Testis (tissue), 3 donors: ENCODE results near the gene CCNG2. TPM values are rescaled to one million over a fixed set of nuclear protein-coding genes. Genes with fewer than 3 reads are reported as not detected.

Experiments
- DNase-seq: peaks from one replicate; pipeline ENCODE4 v3.0.0-alpha.2; 2019
- H3K27ac ChIP-seq, 2 donors: fragments of 200-600 bp; sonication (generic); one replicate each; pipeline ENCODE4 v1.5.1; 2019
- H3K27me3 ChIP-seq: fragments of 200-600 bp; sonication (generic); one replicate; pipeline ENCODE4 v1.5.1; 2019
- H3K36me3 ChIP-seq: fragments of 200-600 bp; sonication (generic); one replicate; pipeline ENCODE4 v1.5.1; 2017; ENCODE audit warnings: low read depth; ENCODE audit errors: missing control alignments
- H3K4me1 ChIP-seq: fragments of 200-600 bp; sonication (generic); one replicate; pipeline ENCODE4 v1.5.1; 2019
- H3K4me3 ChIP-seq, 2 donors: fragments of 200-600 bp; sonication (generic); one replicate each; pipeline ENCODE4 v1.5.1; 2017 to 2019
- H3K9me3 ChIP-seq: fragments of 200-600 bp; sonication (generic); one replicate; pipeline ENCODE4 v1.5.1; 2017
- POLR2A ChIP-seq: fragments of 450-650 bp; IDR thresholded peaks from one replicate; pipeline ENCODE4 v1.6.1; 2017; ENCODE audit warnings: antibody characterized with exemption, mild to moderate bottlenecking, moderate library complexity
- WGBS, 2 donors: methylation state at CpG; one replicate each; pipeline ENCODE4 v1.1.5; 2018; 5-methylcytosine and 5-hydroxymethylcytosine counted together
- intact Hi-C: fragments of 100-400 bp; cut with DNase I; formaldehyde crosslinking; loops from one replicate; pipeline ENCODE4 v1.15.1; 2023; ENCODE audit warnings: low total_unique reads
- polyA plus RNA-seq: library from polyadenylated mRNA; stranded (reverse); fragments of 350-450 nt; fragmentation: Illumina TruSeq; extraction: RNeasy Lipid Tissue Mini Kit (QIAGEN cat#74804); gene quantifications from one replicate; pipeline ENCODE4 v1.2.3, GENCODE V29; 2014; ENCODE audit warnings: low read depth, low replicate concordance; ENCODE audit not compliant: insufficient read depth
- total RNA-seq, 2 donors: library from RNA; depleted of rRNA; stranded (reverse); fragments of >200 nt; gene quantifications; one replicate each; pipeline ENCODE4 v1.2.3, GENCODE V29; 2016
- TF ChIP-seq, protein P1 (sequence below), 3 experiments: fragments of 450-650 bp in 2 of 3; fragments of 200-600 bp in 1 of 3; sonication (generic) in 1 of 3; IDR thresholded peaks; one replicate each; pipeline ENCODE4 v1.5.1; 2016 to 2019; ENCODE audit warnings: antibody characterized with exemption in 3 of 3, mild to moderate bottlenecking in 2 of 3, moderate library complexity in 1 of 3

Gene CCNG2
- total and polyA plus RNA-seq, 3 donors from 2014 or later = 14.4 to 20.8 (median 19.5) TPM

DNA sequence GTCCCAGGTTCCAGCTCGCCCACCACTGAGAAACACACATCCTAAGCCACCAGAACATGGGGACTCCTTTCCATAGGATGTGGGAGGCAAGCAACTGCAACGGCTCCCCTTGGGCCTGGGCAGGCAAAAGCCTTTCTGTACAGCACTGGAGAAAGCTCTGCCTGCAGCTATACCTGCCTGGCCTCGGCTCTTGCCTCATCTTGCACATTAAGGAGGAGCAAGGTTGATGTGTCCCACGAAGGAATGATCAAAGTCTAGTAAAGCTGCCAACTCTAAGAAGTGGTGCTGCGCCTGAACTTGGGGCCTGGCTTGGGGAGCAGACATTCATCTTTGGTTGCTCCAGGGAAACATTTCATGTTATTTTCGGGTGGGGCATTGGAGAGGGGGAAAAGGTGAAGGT lies 19.6 kb downstream of the CCNG2 start:
- H3K9me3 ChIP-seq = no peaks in the 10 kb centered on the region
- H3K27ac ChIP-seq = no peak overlapping the region
- H3K36me3 ChIP-seq = no peaks in the 10 kb centered on the region
- WGBS, 2 donors = 65 to 85% methylated on average over 6 of the region's 6 CpGs
- no peak for DNase-seq
- intact Hi-C loops = no loop called here
- no peaks in the 10 kb centered on the region for H3K4me1 ChIP-seq
- no peak overlapping the region for H3K4me3 ChIP-seq
- no peaks in the 10 kb centered on the region for H3K27me3 ChIP-seq
- TF ChIP-seq, protein P1, sequence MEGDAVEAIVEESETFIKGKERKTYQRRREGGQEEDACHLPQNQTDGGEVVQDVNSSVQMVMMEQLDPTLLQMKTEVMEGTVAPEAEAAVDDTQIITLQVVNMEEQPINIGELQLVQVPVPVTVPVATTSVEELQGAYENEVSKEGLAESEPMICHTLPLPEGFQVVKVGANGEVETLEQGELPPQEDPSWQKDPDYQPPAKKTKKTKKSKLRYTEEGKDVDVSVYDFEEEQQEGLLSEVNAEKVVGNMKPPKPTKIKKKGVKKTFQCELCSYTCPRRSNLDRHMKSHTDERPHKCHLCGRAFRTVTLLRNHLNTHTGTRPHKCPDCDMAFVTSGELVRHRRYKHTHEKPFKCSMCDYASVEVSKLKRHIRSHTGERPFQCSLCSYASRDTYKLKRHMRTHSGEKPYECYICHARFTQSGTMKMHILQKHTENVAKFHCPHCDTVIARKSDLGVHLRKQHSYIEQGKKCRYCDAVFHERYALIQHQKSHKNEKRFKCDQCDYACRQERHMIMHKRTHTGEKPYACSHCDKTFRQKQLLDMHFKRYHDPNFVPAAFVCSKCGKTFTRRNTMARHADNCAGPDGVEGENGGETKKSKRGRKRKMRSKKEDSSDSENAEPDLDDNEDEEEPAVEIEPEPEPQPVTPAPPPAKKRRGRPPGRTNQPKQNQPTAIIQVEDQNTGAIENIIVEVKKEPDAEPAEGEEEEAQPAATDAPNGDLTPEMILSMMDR (IDR thresholded peaks at IDR 0.05) = no peak
- TF ChIP-seq POLR2A = no peak

DNA sequence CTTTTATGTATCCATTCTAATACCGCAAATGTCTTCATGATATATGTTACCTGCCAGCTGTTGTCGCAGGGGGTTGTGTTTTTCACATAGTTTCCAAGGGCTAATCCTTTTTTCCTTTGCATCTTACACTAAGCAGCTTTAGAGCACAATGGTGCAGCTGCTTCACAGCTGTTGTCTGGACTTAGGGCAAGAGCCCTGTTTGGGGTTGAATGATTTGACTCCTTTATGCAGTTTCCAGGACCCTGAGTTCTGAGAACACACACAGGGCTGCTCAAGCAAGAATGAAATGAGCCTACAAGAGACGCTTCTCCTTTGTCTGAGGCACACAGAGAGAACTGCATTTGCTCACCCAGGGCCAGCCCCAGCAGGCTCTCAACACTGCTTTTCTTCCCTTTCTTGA lies 20.2 kb downstream of the CCNG2 start:
- H3K9me3 ChIP-seq = no peaks in the 10 kb centered on the region
- DNase-seq = no peak
- no peaks in the 10 kb centered on the region for H3K4me1 ChIP-seq
- WGBS, 2 donors = 50 to 65% methylated on average over 3 of the region's 3 CpGs
- intact Hi-C loops = no loop called here
- H3K27ac ChIP-seq = no peak overlapping the region
- TF ChIP-seq, protein P1 (IDR thresholded peaks at IDR 0.05) = no peak
- H3K4me3 ChIP-seq = no peak overlapping the region
- no peaks in the 10 kb centered on the region for H3K27me3 ChIP-seq
- no peaks in the 10 kb centered on the region for H3K36me3 ChIP-seq

DNA sequence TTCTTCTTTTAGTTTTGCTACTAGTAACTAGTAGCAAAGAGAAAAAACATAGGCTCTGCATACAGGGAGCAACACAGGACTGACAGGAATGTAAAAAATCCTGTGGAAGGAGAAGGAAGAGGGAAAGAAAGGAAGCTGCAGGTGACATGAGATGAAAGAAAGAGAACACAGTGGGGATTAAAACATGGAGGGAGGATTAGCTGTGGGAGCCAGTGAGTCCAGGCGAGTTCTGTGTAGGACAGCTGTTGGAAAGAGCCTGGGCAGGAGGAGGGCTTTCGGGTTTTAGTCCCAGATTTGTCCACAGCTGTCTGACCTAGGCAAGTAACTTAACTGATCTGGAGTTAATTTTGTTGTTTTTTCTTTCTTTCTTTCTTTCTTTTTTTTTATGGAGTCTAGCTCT lies 21.6 kb downstream of the CCNG2 start:
- intact Hi-C loops = no loop called here
- 70 to 75% methylated on average over 2 of the region's 2 CpGs for WGBS, 2 donors
- Histone ChIP-seq H3K4me3 (no peak overlapping the region), H3K4me1 (no peaks in the 10 kb centered on the region), H3K27me3 (no peaks in the 10 kb centered on the region), H3K36me3 (no peaks in the 10 kb centered on the region), H3K27ac (no peak overlapping the region), H3K9me3 (no peaks in the 10 kb centered on the region)
- no peak for TF ChIP-seq POLR2A
- TF ChIP-seq, protein P1 (IDR thresholded peaks at IDR 0.05) = no peak
- no peak for DNase-seq

DNA sequence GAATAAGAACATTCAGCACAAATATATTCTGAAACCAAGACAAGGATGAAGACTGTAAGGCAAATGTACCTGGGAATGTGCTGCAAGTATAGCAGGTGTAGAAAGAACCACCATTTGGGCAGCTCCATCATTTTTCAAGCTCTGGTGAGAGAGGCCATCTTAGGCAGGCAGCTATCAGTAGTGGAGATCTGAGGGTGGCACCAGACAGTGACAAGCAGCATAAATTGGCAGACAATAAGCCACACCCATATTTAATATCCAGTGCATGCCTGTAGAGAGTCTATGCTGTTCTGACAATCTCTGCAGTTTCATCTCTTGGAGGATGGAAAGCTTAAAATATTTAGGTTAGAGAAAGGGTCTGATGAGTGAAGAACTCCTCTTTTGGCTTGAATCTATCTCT lies 22.5 kb downstream of the CCNG2 start:
- intact Hi-C loops = no loop called here
- Histone ChIP-seq H3K27ac (no peak overlapping the region), H3K36me3 (no peaks in the 10 kb centered on the region), H3K27me3 (no peaks in the 10 kb centered on the region), H3K4me3 (no peak overlapping the region), H3K9me3 (no peaks in the 10 kb centered on the region), H3K4me1 (no peaks in the 10 kb centered on the region)
- TF ChIP-seq, protein P1 (IDR thresholded peaks at IDR 0.05) = no peak
- no peak for DNase-seq

DNA sequence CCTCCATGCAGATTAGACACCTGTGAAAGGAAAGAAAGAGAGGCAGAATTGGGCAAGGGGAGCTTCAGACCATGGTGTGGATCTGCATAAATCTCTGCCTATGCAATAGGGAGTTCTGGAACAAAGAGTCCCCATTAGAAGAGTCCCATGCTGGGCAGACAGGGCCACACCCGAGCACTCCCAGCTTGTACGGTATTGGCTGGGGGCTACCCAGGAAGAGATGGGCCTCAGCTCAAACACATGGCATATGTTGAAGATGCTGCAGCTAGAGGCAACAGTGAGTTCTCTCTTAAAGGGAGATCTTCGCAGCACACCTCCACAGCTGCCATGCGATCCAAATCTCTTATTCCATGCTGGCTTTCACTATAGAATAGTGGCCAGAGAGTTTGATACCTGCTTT lies 24.7 kb downstream of the CCNG2 start:
- intact Hi-C loops = no loop called here

More for the DNA sequence above, 24.7 kb downstream of the CCNG2 start:
- TF ChIP-seq POLR2A = no peak
- TF ChIP-seq, protein P1 (IDR thresholded peaks at IDR 0.05) = no peak
- 76 to 78% methylated on average over 4 of the region's 4 CpGs for WGBS, 2 donors
- H3K9me3 ChIP-seq = no peaks in the 10 kb centered on the region
- no peaks in the 10 kb centered on the region for H3K27me3 ChIP-seq
- no peak for DNase-seq
- H3K27ac ChIP-seq = no peak overlapping the region
- no peak overlapping the region for H3K4me3 ChIP-seq
- H3K4me1 ChIP-seq = no peaks in the 10 kb centered on the region
- no peaks in the 10 kb centered on the region for H3K36me3 ChIP-seq
